Activated T-helper 9 cell treated with anti-CD3 and anti-CD28 coated beads, Interleukin-2, amount 50 U/mL, for 16 hours (primary cell): Measurements from ENCODE around the gene SETBP1.

Experiments used
- DNase-seq: peaks from one replicate; pipeline ENCODE4 v3.0.0-alpha.2; 2020; ENCODE audit warnings: low read depth

Gene SETBP1

DNA sequence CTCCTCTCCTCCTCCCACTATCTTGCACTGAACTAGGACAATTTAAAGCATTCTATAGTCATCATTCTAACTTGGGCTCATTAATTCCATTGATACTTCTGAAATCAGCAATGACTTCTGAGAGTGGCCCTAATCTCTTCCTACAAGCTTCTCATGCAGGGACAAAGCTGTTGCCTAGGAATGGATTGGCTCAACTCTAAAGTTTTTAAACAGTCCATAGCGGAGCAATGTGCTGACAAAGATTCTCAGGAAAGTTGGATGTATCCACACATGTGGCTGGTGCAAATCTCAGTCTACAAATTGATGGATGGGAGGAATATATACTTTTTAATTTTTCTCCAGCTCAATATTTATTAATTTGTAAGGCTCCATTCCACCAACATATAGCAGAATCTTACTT is 388.9 kb downstream of the SETBP1 start:
- DNase-seq, result no peak

DNA sequence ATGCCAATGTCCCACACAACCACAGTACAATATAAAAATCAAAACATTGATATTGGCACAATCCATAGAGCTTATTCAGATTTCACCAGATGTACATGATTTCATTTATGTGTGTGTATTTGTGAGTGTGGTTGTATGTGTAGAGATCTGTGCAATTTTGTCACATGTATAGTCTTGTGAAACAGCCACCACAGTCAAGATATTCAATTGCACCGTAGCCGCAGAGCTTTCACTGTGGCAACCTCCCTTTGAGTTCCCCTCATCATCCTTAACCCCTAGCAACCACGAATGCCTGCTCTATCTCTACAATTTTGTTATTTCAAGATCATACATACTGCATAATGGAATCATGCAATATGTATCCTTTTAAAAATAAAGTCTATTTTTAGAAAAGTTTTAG is 391.3 kb downstream of the SETBP1 start:
- no peak for DNase-seq

DNA sequence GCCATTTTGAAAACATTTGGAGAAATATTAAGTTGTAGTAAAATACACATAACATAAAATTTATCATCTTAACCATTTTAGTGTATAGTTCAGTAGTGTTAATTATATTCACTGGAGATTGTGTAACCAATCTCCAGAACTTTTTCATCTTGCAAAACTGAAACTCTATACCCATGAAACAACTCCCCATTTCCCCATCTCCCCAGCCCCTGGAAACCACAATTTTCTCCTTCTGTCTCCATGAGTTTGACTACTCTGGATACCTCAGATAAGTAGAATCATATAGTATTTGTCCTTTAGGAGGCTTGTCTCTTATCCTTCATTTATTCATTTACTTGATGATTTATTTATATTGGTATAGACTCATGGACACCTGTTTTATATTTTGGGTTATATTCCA is 392.9 kb downstream of the SETBP1 start:
- no peak for DNase-seq

DNA sequence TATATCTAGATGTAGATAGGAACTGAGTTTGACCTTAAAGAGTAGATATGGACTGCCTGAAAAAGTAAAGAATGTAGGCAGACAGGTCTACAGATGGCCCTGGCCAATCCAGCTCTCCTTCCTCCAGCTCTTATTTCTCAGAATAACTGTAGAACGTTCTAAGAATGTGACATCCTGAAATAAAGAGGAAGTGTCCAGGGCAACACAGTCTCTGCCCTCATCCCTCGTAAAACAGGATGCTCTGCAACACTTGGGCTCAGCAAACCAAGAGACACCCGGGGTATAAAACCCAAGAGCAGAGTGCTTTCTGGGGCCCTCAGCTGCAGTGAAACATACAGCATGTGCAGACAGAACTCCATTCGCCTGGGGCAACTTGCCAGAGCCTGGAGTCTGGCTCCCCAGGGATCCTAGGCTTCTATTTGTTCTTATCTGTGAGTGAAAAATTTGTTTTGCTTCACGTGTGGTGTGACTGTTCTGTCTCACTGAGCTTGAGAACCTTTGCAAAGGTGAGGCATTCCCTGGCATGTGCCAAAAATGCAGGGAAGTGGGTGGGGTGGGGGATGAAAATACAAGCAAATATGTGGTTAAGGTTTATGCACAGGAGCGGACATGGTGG is 401.0 kb downstream of the SETBP1 start:
- DNase-seq, result no peak

DNA sequence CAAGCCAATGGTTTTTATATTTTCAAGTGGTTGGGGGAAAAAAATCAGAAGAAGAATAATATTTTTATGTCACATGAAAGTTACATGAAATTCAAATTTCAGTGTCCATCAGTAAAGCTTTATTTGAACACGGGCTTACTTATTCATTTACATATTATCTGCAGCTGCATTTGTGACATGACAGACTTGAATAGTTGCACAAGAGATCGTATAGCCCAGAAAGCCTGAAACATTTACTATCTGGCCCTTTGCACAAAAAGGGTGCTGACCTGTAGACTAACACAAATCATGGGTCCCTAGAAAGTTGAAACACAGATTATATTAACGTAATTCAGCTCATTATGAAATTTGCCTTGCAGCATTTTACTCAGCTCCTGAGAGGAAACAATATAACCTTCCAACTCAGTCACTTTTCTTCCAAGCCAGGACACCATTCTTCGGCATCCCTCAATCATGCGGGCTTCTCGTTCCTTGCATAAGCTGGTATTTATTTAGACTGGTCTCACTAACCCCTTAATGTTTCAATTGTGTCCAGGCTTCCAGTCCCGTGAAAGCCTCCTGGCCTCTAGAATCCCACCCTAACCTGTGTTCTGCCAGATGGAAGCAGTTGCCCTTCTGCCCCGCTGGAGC is 402.7 kb downstream of the SETBP1 start:
- DNase-seq, result no peak

DNA sequence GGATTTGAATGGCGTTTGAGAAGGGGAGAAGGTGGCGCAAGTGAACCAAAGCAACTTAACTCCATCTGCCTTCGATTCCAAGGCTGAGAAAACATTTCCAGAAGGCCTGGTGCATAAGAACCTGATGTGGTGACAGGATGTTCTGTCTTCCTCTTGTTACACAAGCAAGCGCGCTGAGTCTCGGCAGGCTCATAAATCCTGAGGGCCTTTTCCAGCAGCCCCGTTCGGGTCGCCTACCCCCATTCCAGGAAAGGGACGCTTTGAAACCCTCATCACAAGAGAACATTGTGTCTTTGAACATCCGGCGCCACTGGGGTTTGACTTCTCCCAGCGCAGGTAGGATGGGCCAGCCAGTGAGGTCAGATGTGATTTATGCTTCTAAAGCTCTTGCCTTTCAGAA is 403.5 kb downstream of the SETBP1 start:
- no peak for DNase-seq

DNA sequence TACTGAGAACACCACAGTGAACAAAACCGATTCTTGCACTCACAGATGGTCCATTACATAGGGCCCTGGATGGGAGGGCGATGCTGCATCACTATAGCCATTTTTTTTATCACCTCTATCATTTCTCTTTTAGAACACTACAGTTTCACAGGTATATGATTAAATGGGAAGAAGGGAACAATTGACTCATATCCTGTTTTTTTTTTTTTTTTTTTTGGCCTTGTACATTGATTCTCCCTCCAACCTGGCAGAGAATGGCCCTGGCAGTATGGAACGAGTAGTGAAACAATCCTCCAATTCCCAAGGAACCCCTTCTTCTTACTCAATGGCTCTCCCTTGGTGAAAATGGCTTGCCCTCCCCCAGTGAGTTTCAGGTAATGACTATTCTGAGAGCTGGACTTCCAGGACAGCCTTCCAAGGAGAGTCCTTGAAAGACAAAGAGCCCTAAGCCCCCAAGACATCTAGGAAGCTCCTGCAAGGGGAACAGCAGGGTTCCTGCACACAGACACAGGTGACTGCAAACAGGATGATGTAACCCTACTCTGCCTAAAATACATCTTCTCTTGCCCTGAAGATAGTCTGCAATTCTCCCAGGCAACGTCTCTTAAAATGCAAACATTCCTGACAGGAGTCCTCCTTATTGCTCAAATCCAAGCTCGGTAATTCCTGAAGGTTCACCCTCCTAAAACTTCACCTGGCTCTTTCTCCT is 405.4 kb downstream of the SETBP1 start:
- no peak for DNase-seq

DNA sequence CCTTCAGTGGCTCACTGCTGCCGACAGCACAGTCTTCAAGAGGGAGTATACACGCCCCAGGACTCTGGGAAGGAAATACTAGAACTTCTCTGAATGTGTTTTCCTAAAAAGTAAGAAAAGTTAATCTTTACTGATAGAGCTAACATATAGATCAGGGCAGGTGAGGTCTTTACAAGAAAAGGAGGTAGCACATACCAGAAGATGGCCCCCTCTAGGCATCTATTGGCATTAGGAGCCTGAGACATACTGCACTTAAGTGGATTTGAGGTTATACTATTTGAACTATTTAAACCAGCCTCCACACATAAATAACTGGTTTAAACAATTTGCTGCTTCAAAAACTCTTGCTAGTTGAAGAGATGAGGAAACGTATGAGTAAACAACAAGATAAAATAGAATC is 406.1 kb downstream of the SETBP1 start:
- DNase-seq, result no peak

DNA sequence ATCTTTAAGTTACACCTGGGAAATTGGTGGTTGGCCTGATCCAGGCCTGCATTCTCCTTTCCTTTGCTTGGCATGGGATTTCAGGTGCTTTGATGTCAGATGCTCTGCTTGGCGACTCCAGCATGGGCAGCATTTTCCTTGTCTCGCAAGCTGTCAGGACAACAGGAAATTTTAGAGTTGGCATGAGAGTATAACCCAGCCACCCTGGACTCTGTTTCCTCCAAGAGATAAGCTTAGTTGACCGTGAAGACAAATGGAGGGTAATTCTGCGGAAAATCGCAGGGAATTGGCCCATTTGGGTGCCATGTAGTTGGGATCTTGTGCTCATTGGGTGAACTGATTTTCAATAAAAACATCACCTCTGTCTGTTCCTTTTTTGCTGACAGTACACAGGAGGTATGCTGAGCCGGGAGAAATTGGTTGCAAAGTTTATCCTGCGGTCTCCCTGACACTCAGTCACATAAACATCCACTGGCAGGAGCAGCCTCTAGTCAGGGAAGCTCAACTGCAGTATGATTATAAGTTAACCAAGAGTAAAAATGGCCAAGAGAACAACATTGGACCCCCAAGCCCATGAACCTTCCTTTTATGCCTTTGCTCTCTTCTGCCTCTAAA is 409.9 kb downstream of the SETBP1 start:
- no peak for DNase-seq

DNA sequence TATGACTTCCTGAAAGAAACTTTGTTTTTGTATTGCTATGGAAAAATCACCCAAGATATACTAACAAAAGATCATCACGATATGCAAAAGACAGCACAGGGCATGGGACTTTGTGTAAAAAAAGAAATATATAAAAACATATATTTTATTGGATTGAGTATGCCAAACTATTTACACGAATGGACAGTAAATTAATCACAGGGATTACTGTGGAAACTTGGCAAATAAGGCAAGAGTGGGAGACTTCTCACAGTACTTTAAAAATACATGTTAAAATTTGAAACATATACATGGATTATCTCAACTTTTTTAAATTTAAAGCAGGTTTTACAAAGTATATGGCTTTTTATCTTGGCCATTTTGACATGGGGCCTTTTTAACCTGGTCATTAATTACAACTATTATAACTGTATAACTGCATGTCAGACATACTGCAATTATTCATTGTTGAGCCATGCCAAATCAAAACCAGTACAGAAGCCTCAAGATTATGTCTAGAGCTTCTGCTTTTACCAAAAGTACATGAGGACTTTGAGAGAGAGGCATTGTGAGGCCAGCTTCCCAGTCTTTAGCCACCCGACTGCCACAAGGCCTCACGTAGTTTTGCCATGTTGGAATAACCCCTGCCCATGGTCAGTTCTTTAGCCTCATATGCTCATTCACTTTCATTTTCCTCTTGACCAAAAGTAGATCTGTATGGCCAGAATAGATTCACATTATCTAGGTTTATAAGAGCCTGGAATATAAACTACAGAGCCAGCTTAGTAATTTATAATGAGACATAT is 419.8 kb downstream of the SETBP1 start:
- no peak for DNase-seq

DNA sequence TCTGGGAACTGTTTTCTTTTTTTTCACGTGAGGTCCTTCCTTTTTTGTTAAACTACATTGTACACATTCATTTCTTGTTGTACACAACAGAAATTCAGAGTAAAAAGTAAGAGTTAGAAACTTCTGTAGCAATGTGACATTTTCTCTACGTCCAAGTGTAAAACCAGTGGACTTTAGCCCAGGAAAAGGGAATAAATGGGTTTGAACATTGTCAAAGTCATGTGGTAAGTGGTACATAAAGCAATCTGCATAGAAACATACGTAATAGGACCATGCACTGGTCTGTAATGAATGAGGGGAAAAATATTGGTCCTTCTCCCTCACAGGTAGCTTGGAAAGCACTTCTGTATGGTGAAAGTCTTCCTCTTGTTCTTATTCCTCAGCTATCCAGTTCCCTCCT is 421.4 kb downstream of the SETBP1 start:
- DNase-seq, result no peak

DNA sequence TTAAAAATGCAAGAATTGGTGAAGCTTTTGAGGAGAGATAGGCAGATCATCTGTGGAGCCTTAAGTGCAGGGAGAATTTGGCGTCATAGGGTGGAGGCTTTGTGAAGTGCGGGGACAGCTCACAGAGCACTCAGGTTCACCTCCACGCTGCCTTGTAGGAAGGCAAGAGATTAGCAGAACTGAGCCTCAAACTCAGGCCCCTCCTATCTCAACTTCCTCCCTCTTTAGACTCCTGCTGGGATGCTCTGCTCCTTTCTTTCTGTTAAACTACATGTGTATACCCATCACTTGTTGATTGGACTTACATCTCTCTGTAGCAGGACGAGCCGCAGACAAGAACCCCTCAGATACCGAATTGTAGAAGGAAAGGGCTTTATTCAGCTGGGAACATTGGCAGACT is 422.2 kb downstream of the SETBP1 start:
- DNase-seq, result no peak

DNA sequence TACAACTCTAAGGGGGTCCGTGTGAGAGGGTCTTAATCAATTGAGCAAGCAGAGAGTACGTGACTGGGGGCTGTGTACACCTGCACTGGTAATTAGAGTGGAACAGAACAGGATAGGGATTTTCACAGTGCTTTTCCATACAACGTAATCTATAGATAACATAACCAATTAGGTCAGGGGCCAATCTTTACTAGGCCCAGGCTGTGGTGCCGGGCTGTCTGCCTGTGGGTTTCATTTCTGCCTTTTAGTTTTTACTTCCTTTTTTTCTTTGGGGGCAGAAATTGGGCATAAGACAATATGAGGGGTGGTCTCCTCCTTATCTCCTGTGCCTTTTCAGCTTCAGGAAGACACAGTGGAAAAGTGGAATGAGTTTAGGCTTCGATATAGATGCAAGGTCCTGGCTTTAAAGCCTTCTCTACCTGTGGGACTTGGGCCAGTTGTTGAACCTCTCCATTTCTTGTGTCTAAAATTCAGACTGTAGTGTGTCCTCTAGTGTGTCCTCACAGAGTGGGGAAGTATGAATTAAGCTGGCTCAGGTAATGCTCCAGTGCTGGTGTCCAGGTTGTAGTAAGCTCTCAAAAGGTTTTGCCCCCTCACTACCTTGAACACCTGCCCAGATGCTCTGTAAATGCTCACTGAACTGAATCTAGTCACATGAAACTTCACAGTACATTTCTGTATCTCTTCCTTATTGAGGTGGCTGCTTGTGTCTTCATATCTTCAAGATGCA is 422.8 kb downstream of the SETBP1 start:
- no peak for DNase-seq

DNA sequence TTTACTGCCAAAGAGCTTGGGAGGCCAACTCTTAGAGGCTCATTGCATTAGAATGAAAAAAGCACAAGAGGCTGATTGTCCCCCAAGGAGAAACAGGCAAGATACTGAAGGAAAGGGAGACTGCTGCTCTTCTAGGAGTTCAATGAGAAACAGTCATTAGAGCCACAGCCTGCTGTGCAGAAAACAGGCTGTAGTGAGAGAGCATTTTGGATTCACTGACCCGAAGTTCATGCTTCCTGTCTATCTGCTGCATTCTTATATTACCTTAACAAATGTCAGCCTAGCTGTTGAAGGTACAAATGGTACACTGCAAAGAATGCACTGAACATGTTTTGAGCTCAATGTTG is 423.3 kb downstream of the SETBP1 start:
- DNase-seq, result no peak

DNA sequence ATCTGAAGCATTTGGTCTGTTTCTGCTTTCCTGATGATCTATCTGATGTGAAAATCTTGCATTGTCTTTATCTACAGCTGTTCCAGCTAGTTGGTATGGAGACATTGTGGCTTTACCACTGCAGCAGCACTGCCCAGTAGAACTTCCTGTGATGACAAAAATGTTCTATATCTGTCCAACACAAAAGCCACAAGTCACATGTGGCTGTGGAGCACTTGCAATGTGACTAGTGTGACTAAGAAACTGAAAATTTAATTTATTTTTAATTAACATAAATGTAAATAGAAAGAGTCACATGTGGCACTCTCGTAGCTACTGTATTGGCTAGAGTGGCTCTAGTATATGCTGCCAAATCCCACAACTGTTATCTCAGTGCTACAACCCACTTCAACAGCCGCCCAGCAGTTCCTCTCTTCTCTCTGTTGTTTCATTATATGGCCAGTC is 425.7 kb downstream of the SETBP1 start:
- DNase-seq, result no peak

DNA sequence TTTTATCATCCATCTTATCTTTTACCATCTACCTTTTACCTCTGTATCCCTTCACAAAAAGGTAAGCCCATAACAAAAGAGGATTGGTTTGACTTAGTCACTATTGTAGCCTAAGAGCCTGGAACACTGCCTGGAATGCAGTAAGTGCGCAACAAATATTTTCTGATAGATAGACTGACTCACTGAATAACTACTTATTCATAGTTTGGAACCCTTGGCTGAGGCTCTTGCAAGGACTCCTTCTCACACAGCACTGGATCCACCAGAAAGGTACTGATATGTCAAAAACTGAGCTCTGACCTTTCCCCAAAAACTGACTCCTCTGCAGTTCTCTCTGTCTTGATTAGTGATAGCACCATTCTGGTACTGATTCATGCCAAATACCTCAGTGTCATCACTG is 426.7 kb downstream of the SETBP1 start:
- no peak for DNase-seq

DNA sequence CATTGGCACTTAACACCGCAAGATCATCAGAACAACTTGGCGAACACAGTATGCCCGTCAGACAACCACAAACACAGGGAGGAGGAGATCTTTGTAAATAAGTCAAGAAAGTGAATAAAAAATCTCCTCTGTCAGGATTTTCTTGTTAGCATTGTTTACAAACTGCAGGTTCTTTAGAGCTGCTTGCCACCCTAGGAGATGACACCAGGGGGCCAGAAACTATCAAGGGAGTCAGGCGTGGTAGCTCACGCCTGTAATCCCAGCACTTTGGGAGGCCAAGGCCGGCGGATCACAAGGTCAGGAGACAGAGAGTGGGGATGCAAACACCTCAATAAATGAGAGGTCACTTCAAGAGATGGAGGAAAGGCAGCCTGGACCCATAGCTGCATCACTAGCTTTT is 428.1 kb downstream of the SETBP1 start:
- DNase-seq, result no peak

DNA sequence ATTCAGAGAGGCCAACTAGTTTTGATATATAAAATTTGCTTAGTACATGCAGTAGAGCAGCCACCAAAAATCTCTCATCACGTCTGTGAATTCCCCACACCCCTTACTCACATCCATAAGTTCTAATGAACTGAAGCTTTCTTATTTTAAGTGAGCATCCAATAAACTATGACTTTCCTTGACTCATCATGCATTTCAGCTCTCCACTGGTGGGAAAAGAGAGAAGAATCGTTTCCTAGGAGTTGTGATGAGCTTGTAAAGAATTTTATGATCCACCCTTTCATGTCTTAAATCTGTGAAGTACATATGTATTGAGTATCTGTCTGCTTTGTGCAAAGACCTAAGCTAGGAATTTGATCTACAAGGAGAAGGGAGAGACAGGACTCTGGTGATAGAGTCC is 428.6 kb downstream of the SETBP1 start:
- DNase-seq, result no peak

DNA sequence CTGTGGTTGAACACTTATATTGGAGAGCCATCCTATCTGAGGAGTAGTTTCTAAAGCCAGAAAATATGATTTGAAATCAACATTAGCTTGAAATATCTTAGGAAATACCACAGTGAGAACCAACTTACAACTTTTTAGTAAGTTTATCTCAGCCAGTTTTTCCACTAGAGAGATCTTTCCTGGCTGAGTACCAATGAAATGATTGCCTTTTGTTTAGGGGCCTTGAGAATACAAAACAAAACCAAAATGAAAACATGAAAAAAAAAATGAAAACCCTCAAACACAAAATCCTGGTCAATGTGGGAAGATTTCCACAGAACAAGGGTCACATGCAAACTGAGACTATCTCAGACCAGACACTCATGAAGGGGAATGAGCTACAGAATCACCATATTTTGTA is 429.0 kb downstream of the SETBP1 start:
- DNase-seq, result no peak

DNA sequence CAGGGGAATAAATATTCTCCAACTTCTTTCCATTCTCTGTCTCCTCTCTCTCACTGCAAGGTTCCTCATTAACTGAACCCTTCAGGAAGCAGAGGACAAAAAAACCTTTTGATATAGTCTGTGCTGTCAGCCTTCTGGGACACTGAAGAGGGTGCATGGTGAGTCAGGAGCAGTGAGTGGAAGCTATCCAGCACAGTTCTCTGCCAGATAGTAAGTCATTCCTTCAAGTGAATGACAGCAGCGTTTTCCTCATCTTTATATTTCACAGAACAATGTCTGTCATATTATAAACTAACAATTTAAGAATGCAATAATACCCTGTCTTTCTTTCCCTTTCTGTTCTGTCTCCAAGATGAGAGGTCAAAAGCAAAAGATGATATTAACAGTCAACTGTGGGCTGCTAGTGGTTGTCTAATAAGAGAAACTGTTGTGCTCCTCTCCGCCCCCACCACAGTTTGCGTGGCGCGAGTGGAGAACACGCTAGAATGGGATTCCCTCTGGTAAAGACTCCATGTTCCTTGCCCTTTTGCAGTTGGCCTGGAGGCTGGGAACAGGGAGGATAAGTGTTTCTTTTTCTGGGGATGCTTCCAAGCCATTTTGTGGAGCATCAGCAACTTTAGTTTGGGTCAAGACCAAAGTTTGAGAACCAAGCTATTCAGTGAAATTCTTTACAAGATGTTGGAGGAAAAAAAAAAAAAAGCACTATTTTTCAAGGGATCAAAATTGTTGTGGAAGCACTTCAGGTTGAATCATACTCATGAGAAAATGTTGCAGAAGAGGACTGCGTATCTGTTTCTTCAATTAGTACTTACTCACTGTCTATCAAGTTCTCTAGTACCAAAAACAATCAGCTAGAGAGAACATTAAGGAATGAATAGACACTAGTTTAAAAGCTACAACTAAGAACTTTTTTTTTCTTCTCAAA is 430.2 kb downstream of the SETBP1 start:
- DNase-seq, result no peak

DNA sequence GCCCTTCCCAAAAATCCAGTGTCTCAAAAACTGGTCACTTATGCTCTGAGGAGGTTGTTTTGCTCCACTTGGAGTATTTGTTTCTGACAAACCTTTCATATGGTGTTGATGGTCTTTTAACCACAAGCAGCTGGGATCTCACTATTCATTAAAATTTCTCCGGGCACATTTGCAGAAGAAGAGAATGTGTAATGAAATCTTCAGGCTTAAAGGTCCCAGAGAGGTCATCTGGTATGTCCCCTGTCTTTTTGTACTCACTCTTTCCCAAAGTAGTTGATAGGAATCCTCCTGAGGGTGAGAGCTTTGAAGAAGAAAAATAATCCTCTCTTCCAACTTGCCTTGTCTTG is 430.8 kb downstream of the SETBP1 start:
- no peak for DNase-seq
